ENCODE data around the gene SLC4A9. TPM values are rescaled to one million over a fixed set of nuclear protein-coding genes. Genes with fewer than 3 reads are reported as not detected.

SLC4A9 gene
- total RNA-seq, 1 donor from 2014 or later: 0.32 TPM

GRCh38 chr5:140356853-140357725, 2.9 kb upstream of the SLC4A9 start:
- Histone ChIP-seq H3K4me3 (peak overlapping the region; percentile 18), H3K4me1 (peaks cover 13% of the 10 kb centered on the region), H3K9me3 (no peaks in the 10 kb centered on the region), H3K27ac (no peak overlapping the region), H3K36me3 (no peaks in the 10 kb centered on the region), H3K27me3 (ENCODE audit: low read depth) (no peaks in the 10 kb centered on the region)
- TF ChIP-seq, protein P1, sequence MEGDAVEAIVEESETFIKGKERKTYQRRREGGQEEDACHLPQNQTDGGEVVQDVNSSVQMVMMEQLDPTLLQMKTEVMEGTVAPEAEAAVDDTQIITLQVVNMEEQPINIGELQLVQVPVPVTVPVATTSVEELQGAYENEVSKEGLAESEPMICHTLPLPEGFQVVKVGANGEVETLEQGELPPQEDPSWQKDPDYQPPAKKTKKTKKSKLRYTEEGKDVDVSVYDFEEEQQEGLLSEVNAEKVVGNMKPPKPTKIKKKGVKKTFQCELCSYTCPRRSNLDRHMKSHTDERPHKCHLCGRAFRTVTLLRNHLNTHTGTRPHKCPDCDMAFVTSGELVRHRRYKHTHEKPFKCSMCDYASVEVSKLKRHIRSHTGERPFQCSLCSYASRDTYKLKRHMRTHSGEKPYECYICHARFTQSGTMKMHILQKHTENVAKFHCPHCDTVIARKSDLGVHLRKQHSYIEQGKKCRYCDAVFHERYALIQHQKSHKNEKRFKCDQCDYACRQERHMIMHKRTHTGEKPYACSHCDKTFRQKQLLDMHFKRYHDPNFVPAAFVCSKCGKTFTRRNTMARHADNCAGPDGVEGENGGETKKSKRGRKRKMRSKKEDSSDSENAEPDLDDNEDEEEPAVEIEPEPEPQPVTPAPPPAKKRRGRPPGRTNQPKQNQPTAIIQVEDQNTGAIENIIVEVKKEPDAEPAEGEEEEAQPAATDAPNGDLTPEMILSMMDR (IDR thresholded peaks at IDR 0.05): no peak
- ATAC-seq: peak; percentile 4 to 22
- no peak for DNase-seq
- intact Hi-C loops (cut with DNase I): no loop called here

GRCh38 chr5:140357726-140358093, 2.3 kb upstream of the SLC4A9 start:
- no peaks in the 10 kb centered on the region for H3K9me3 ChIP-seq
- ATAC-seq (peak; percentile 95), DNase-seq (peak; percentile 89)
- H3K36me3 ChIP-seq: no peaks in the 10 kb centered on the region
- H3K27me3 ChIP-seq (ENCODE audit: low read depth): no peaks in the 10 kb centered on the region
- no peak overlapping the region for H3K27ac ChIP-seq
- TF ChIP-seq, protein P1 (IDR thresholded peaks at IDR 0.05): peak; percentile 88
- H3K4me3 ChIP-seq: peak overlapping the region; percentile 18
- intact Hi-C loops (cut with DNase I): no loop called here
- peaks cover 13% of the 10 kb centered on the region for H3K4me1 ChIP-seq

DNA sequence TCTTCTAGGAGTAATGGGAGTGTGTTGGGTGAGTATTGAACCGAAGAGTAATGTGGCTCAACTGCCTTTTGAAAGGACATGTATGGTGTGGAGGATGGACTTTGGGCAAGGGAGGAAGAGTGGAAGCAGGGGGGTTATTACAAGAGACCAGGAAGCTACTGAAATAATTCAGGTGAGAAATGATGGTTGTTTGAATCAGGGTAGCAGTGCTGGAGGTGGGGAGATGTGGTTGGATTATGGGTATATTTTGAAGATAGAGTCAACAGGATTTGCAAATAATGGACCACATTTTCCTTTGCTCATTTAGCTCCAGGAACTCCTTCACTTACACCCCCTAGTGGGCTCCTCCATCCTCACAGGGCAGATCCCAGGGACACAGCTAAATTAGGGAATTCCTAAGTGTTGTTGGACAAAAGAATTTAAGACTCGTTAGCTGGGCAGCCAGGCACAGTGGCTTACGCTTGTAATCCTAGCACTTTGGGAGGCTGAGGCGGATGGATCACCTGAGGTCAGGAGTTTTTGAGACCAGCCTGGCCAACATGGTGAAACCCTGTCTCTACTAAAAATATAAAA, 1.2 kb upstream of the SLC4A9 start:
- Histone ChIP-seq H3K9me3 (no peaks in the 10 kb centered on the region), H3K27ac (no peak overlapping the region), H3K4me1 (peaks cover 21% of the 10 kb centered on the region), H3K27me3 (ENCODE audit: low read depth) (no peaks in the 10 kb centered on the region), H3K4me3 (no peak overlapping the region), H3K36me3 (no peaks in the 10 kb centered on the region)
- TF ChIP-seq, protein P1 (IDR thresholded peaks at IDR 0.05): peak; percentile 19
- ATAC-seq: no peak
- no peak for DNase-seq
- intact Hi-C loops (cut with DNase I): no loop called here

- intact Hi-C loops (cut with DNase I): no loop called here
- DNase-seq: no peak
Observed at GRCh38 chr5:140360681-140361479, 886 bp downstream of the SLC4A9 start.

GRCh38 chr5:140361901-140362300, 1.9 kb downstream of the SLC4A9 start:
- Histone ChIP-seq H3K9me3 (no peaks in the 10 kb centered on the region), H3K4me1 (peaks cover 19% of the 10 kb centered on the region), H3K27me3 (ENCODE audit: low read depth) (no peaks in the 10 kb centered on the region), H3K27ac (no peak overlapping the region), H3K36me3 (no peaks in the 10 kb centered on the region), H3K4me3 (no peak overlapping the region)
- TF ChIP-seq, protein P1 (IDR thresholded peaks at IDR 0.05): no peak
- DNase-seq: no peak
- intact Hi-C loops (cut with DNase I): no loop called here
- ATAC-seq: no peak

More at GRCh38 chr5:140360681-140361479, 886 bp downstream of the SLC4A9 start:
- ATAC-seq: no peak
- H3K36me3 ChIP-seq: no peaks in the 10 kb centered on the region
- H3K27ac ChIP-seq: no peak overlapping the region
- H3K4me3 ChIP-seq: no peak overlapping the region
- TF ChIP-seq, protein P1 (IDR thresholded peaks at IDR 0.05): no peak
- H3K27me3 ChIP-seq (ENCODE audit: low read depth): no peaks in the 10 kb centered on the region
- peaks cover 21% of the 10 kb centered on the region for H3K4me1 ChIP-seq
- H3K9me3 ChIP-seq: no peaks in the 10 kb centered on the region

Measured in lower lobe of right lung (tissue), 2 donors.